GM12878 (cell line): ENCODE results near the gene TUBA8.

Source experiments
- ATF3 ChIP-seq: IDR thresholded peaks from 2 replicates; pipeline ENCODE4 v1.6.1; 2011; ENCODE audit warnings: low read depth, mild to moderate bottlenecking, low read length, moderate library complexity, borderline replicate concordance; ENCODE audit errors: extremely low read depth
- CTCF ChIP-seq, 3 experiments: IDR thresholded peaks in 2 of 3; conservative IDR thresholded peaks in 1 of 3; 2 replicates each; pipeline ENCODE4 v1.5.1; 2011; ENCODE audit warnings: low read depth in 3 of 3, low read length in 3 of 3, mild to moderate bottlenecking in 3 of 3, control low read depth in 2 of 3, moderate library complexity in 2 of 3, inconsistent platforms in 1 of 3, mixed read lengths in 1 of 3; ENCODE audit not compliant: control insufficient read depth in 2 of 3, insufficient read depth in 1 of 3; ENCODE audit errors: extremely low read depth in 1 of 3
- MEF2A ChIP-seq: IDR thresholded peaks from 2 replicates; pipeline ENCODE4 v1.6.1; 2011; ENCODE audit warnings: low read depth, mild to moderate bottlenecking, low read length, moderate library complexity; ENCODE audit not compliant: insufficient read depth
- MXI1 ChIP-seq: fragments of 150-350 bp; IDR thresholded peaks from 2 replicates; pipeline ENCODE4 v1.6.1; 2011; ENCODE audit warnings: low read depth, mild to moderate bottlenecking, inconsistent platforms, low read length, improper control_type of control experiment
- SIN3A ChIP-seq: IDR thresholded peaks from 2 replicates; pipeline ENCODE4 v1.6.1; 2012; ENCODE audit warnings: low read depth, low read length, improper control_type of control experiment
- SMC3 ChIP-seq: IDR thresholded peaks from 2 replicates; pipeline ENCODE4 v1.6.1; 2011; ENCODE audit warnings: low read length, improper control_type of control experiment, borderline replicate concordance
- TAF1 ChIP-seq: IDR thresholded peaks from 2 replicates; pipeline ENCODE4 v1.6.1; 2011; ENCODE audit warnings: mild to moderate bottlenecking, low read depth, low read length, borderline replicate concordance
- ZNF24 ChIP-seq: fragments of 450-650 bp; IDR thresholded peaks from 2 replicates; pipeline ENCODE4 v1.6.1; 2017; ENCODE audit warnings: antibody characterized with exemption, mild to moderate bottlenecking

GRCh38 chr22:18136563-18137320 lies 26.1 kb downstream of the TUBA8 start:
- no peak for TF ChIP-seq MXI1
- no peak for TF ChIP-seq SIN3A
- no peak for TF ChIP-seq SMC3
- TF ChIP-seq ATF3 = no peak
- no peak for TF ChIP-seq TAF1
- TF ChIP-seq MEF2A = no peak
- TF ChIP-seq CTCF (IDR thresholded peaks at IDR 0.05 in 2 of 3, conservative IDR thresholded peaks at IDR 0.05 in 1 of 3; ENCODE audit: control insufficient read depth in 2 of 3, extremely low read depth in 1 of 3, insufficient read depth in 1 of 3, low read depth in 3 of 3, low read length in 3 of 3) = no peak
- TF ChIP-seq ZNF24 = no peak
